Left cardiac atrium (tissue), 4 donors: ENCODE results near the gene HINT2. TPM values are rescaled to one million over a fixed set of nuclear protein-coding genes. Genes with fewer than 3 reads are reported as not detected.

Source experiments
- ATAC-seq, 2 donors: fragments of 200-7000 bp; cut with Tn5 transposase; one replicate each; pipeline ENCODE4 v1.9.1; 2020; ENCODE audit warnings: mild to moderate bottlenecking in 2 of 2, moderate library complexity in 2 of 2
- DNase-seq: peaks from one replicate; pipeline ENCODE4 v3.0.0-alpha.2; 2020
- intact Hi-C, 2 donors: fragments of 100-400 bp; cut with DNase I; formaldehyde crosslinking; loops; one replicate each; pipeline versions ENCODE4 v1.14.1 to v1.15.1; 2022 to 2023
- long read RNA-seq: library from polyadenylated mRNA; unstranded; transcript quantifications from one replicate; pipeline ENCODE4 v2.0.0, GENCODE V29; 2021
- total RNA-seq, 2 donors: library from RNA; stranded (reverse); fragmentation: NEBNext Ultra II Directional; extraction: Animal tissue kit (Norgen Biotek cat#: 25700); gene quantifications; one replicate each; pipeline ENCODE4 v1.2.1, GENCODE V29; 2021
- donor health status: DM: no; HTN: yes; CAD: no.
- donor health status: DM: no; HTN: yes; CAD: no; lungs with severe emphysema.
- donor health status: DM: yes; HTN: yes; CAD: no.
- donor health status: Dilated cardiomyopathy.

Gene HINT2
- 10 to 100 TPM; 53.4 to 54.3 TPM for total RNA-seq
- long read RNA-seq, partial matches to known transcripts, result 1 of 3 reads
- long read RNA-seq, other reads (novel, unspliced or antisense), result 0 of 3 reads

- ATAC-seq (peak; percentile 94 to 96), DNase-seq (peak; percentile 96)
- intact Hi-C loops, result loop anchor here in 1 of 2 donors (2.0 kb wide), 1 partner anchor 14 kb away; the partner anchor contains the start of genes FAM221B and TMEM8B
These were observed at the start of gene HINT2 for GRCh38 chr9:35814841-35815543. HINT2 (minus strand) TSS chr9:35815042; CDS start chr9:35814979, 63 bp downstream.

GRCh38 chr9:35863583-35863982, 48.7 kb upstream of the HINT2 start:
- DNase-seq, result no peak
- intact Hi-C loops, result no loop called here
- no peak for ATAC-seq

GRCh38 chr9:35862328-35862727, 47.5 kb upstream of the HINT2 start:
- DNase-seq, result no peak
- intact Hi-C loops, result no loop called here
- no peak for ATAC-seq

GRCh38 chr9:35861161-35861897, 46.5 kb upstream of the HINT2 start:
- DNase-seq (no peak), ATAC-seq (no peak)
- intact Hi-C loops, result no loop called here

- DNase-seq, result no peak
- intact Hi-C loops, result no loop called here
- no peak for ATAC-seq
These were observed 45.1 kb upstream of the HINT2 start for GRCh38 chr9:35859990-35860339.

GRCh38 chr9:35859310-35859989, 44.6 kb upstream of the HINT2 start:
- intact Hi-C loops, result no loop called here
- DNase-seq (no peak), ATAC-seq (peak in 1 of 2 donors; percentile 72)

GRCh38 chr9:35858458-35858857, 43.6 kb upstream of the HINT2 start:
- no peak for ATAC-seq
- intact Hi-C loops, result no loop called here
- no peak for DNase-seq

GRCh38 chr9:35856882-35857281, 42.0 kb upstream of the HINT2 start:
- intact Hi-C loops, result no loop called here
- no peak for ATAC-seq
- no peak for DNase-seq

- DNase-seq, result no peak
- intact Hi-C loops, result no loop called here
- no peak for ATAC-seq
These were observed 41.4 kb upstream of the HINT2 start for GRCh38 chr9:35856206-35856605.

GRCh38 chr9:35854091-35854762, 39.4 kb upstream of the HINT2 start:
- no peak for DNase-seq
- intact Hi-C loops, result no loop called here
- ATAC-seq, result no peak

GRCh38 chr9:35852876-35853865, 38.3 kb upstream of the HINT2 start:
- ATAC-seq (no peak), DNase-seq (no peak)

GRCh38 chr9:35852267-35852815, 37.5 kb upstream of the HINT2 start:
- intact Hi-C loops, result no loop called here
- DNase-seq, result no peak
- ATAC-seq, result no peak

More at GRCh38 chr9:35852876-35853865, 38.3 kb upstream of the HINT2 start:
- intact Hi-C loops, result no loop called here

- peak; percentile 72 to 83 for ATAC-seq
- intact Hi-C loops, result no loop called here
- no peak for DNase-seq
These were observed 33.1 kb upstream of the HINT2 start for GRCh38 chr9:35847792-35848572.

GRCh38 chr9:35845824-35846771, 31.3 kb upstream of the HINT2 start:
- intact Hi-C loops, result no loop called here
- DNase-seq (no peak), ATAC-seq (peak; percentile 12 to 44)

- intact Hi-C loops, result no loop called here
- peak; percentile 59 for DNase-seq
- ATAC-seq, result peak; percentile 38 to 68
These were observed 29.9 kb upstream of the HINT2 start for GRCh38 chr9:35844628-35845270.

GRCh38 chr9:35842795-35843194, 28.0 kb upstream of the HINT2 start:
- ATAC-seq (no peak), DNase-seq (no peak)
- intact Hi-C loops, result no loop called here
